DOHH2 (cell line): ENCODE results near the gene NUCKS1.
A peak's percentile ranks its signal among the peaks of the same experiment; 100 is the strongest.

Source experiments
- H3F3A ChIP-seq: fragments of 200-600 bp; sonication (generic), shearing (Covaris generic); 2 replicates; pipeline ENCODE4 v1.6.0; 2016; ENCODE audit warnings: antibody characterized with exemption, mild to moderate bottlenecking; ENCODE audit not compliant: control insufficient read depth, insufficient read depth
- H3K27ac ChIP-seq: fragments of 200-600 bp; sonication (generic); 2 replicates; pipeline ENCODE4 v1.5.1; 2014; ENCODE audit warnings: low read depth, mild to moderate bottlenecking, low read length, moderate library complexity
- H3K27me3 ChIP-seq: fragments of 200-600 bp; sonication (generic); 2 replicates; pipeline ENCODE4 v1.6.1; 2014; ENCODE audit warnings: mild to moderate bottlenecking, low read length, mixed read lengths; ENCODE audit not compliant: control insufficient read depth
- H3K36me3 ChIP-seq: fragments of 200-600 bp; sonication (generic); 2 replicates; pipeline ENCODE4 v1.6.1; 2014; ENCODE audit warnings: mild to moderate bottlenecking, low read length, moderate library complexity, mixed read lengths; ENCODE audit not compliant: control insufficient read depth
- H3K4me1 ChIP-seq: fragments of 200-600 bp; sonication (generic); 2 replicates; pipeline ENCODE4 v1.6.1; 2014; ENCODE audit warnings: mild to moderate bottlenecking, low read length, mixed read lengths; ENCODE audit not compliant: control insufficient read depth
- H3K4me2 ChIP-seq: fragments of 200-600 bp; sonication (generic); 2 replicates; pipeline ENCODE4 v1.6.0; 2014; ENCODE audit warnings: mild to moderate bottlenecking, low read length, moderate library complexity
- H3K4me3 ChIP-seq: fragments of 200-600 bp; sonication (generic); 2 replicates; pipeline ENCODE4 v1.5.1; 2014; ENCODE audit warnings: mild to moderate bottlenecking, low read length, mixed read lengths
- H3K79me2 ChIP-seq: fragments of 200-600 bp; sonication (generic); 2 replicates; pipeline ENCODE4 v1.6.1; 2014; ENCODE audit warnings: mild to moderate bottlenecking, low read length, mixed read lengths; ENCODE audit not compliant: control insufficient read depth
- H3K9me2 ChIP-seq: fragments of 200-600 bp; sonication (generic); replicated peaks from 2 replicates; pipeline ENCODE4 v1.6.1; 2014; ENCODE audit warnings: mild to moderate bottlenecking, low read length, mixed read lengths; ENCODE audit not compliant: control insufficient read depth
- H3K9me3 ChIP-seq: fragments of 200-600 bp; sonication (generic); 2 replicates; pipeline ENCODE4 v1.6.1; 2014; ENCODE audit warnings: antibody characterized with exemption, low read length, mixed read lengths; ENCODE audit not compliant: control insufficient read depth, insufficient read depth
- H4K20me1 ChIP-seq: fragments of 200-600 bp; sonication (generic); 2 replicates; pipeline ENCODE4 v1.6.0; 2014; ENCODE audit warnings: low read depth, mild to moderate bottlenecking, antibody characterized with exemption, low read length, moderate library complexity; ENCODE audit not compliant: control insufficient read depth, insufficient read depth
- CTCF ChIP-seq: fragments of 200-600 bp; sonication (generic); IDR thresholded peaks from one replicate; pipeline ENCODE4 v1.5.1; 2014; ENCODE audit warnings: antibody characterized with exemption, mild to moderate bottlenecking, low read depth, low read length; ENCODE audit not compliant: poor library complexity, severe bottlenecking
- EZH2phosphoT487 ChIP-seq: fragments of 200-600 bp; sonication (generic); IDR thresholded peaks from 2 replicates; pipeline ENCODE4 v1.6.1; 2017; ENCODE audit warnings: borderline replicate concordance, mild to moderate bottlenecking, antibody characterized with exemption, low read length, moderate library complexity, mixed read lengths

The NUCKS1 gene

GRCh38 chr1:205794011-205794730 is 44.2 kb upstream of the NUCKS1 start:
- H3K4me1 ChIP-seq = peaks cover 46% of the 10 kb centered on the region
- H3K4me2 ChIP-seq = peak overlapping the region; percentile 66
- H3K9me2 ChIP-seq = no peaks in the 10 kb centered on the region
- no peaks in the 10 kb centered on the region for H4K20me1 ChIP-seq
- no peaks in the 10 kb centered on the region for H3K9me3 ChIP-seq
- peaks cover 83% of the 10 kb centered on the region for H3K36me3 ChIP-seq
- H3K27ac ChIP-seq = peak overlapping the region; percentile 27
- TF ChIP-seq EZH2phosphoT487 (no peak), CTCF (no peak)
- peak overlapping the region; percentile 51 for H3K4me3 ChIP-seq
- peaks cover 7% of the 10 kb centered on the region for H3F3A ChIP-seq
- H3K79me2 ChIP-seq = no peaks in the 10 kb centered on the region
- H3K27me3 ChIP-seq = no peaks in the 10 kb centered on the region

- Histone ChIP-seq H3K27ac (peak overlapping the region; percentile 27), H3F3A (peaks cover 7% of the 10 kb centered on the region)
Measured at GRCh38 chr1:205792961-205793673, 43.1 kb upstream of the NUCKS1 start.

GRCh38 chr1:205792481-205792881 is 42.5 kb upstream of the NUCKS1 start:
- Histone ChIP-seq H3K4me1 (peaks cover 46% of the 10 kb centered on the region), H3K9me2 (no peaks in the 10 kb centered on the region), H3K9me3 (no peaks in the 10 kb centered on the region), H3K4me2 (no peak overlapping the region), H3K79me2 (no peaks in the 10 kb centered on the region), H3K36me3 (peaks cover 67% of the 10 kb centered on the region), H4K20me1 (no peaks in the 10 kb centered on the region), H3F3A (peaks cover 7% of the 10 kb centered on the region), H3K27ac (peak overlapping the region; percentile 27; the same call in 1 of the 2 replicates), H3K4me3 (no peak overlapping the region), H3K27me3 (no peaks in the 10 kb centered on the region)
- TF ChIP-seq EZH2phosphoT487 = no peak
- no peak for TF ChIP-seq CTCF

More at GRCh38 chr1:205792961-205793673, 43.1 kb upstream of the NUCKS1 start:
- H3K9me3 ChIP-seq = no peaks in the 10 kb centered on the region
- H3K27me3 ChIP-seq = no peaks in the 10 kb centered on the region
- peaks cover 46% of the 10 kb centered on the region for H3K4me1 ChIP-seq
- no peak for TF ChIP-seq EZH2phosphoT487
- no peak for TF ChIP-seq CTCF
- H3K36me3 ChIP-seq = peaks cover 73% of the 10 kb centered on the region
- H3K79me2 ChIP-seq = no peaks in the 10 kb centered on the region
- no peaks in the 10 kb centered on the region for H4K20me1 ChIP-seq
- peak overlapping the region; percentile 66; the same call in 1 of the 2 replicates for H3K4me2 ChIP-seq
- H3K9me2 ChIP-seq = no peaks in the 10 kb centered on the region
- no peak overlapping the region for H3K4me3 ChIP-seq
